AG10803 (cell line): ENCODE measurements around the gene MANSC4.

Experiments used
- DNase-seq: peaks from one replicate; pipeline ENCODE4 v3.0.0; 2010; ENCODE audit warnings: low read depth
- H3K4me3 ChIP-seq: 2 replicates; pipeline ENCODE4 v1.5.1; 2011; ENCODE audit warnings: mild to moderate bottlenecking, low read length, control low read depth
- CTCF ChIP-seq: conservative IDR thresholded peaks from 2 replicates; pipeline ENCODE4 v1.5.1; 2011; ENCODE audit warnings: mild to moderate bottlenecking, low read length, control low read depth, inconsistent platforms

MANSC4 gene

GRCh38 chr12:27772328-27773049, 7.5 kb downstream of the MANSC4 start:
- TF ChIP-seq CTCF = no peak
- no peak for DNase-seq
- no peak overlapping the region for H3K4me3 ChIP-seq

- no peak for DNase-seq
- no peak overlapping the region for H3K4me3 ChIP-seq
- TF ChIP-seq CTCF = no peak
These were observed 8.3 kb downstream of the MANSC4 start for GRCh38 chr12:27771481-27772327.

DNA sequence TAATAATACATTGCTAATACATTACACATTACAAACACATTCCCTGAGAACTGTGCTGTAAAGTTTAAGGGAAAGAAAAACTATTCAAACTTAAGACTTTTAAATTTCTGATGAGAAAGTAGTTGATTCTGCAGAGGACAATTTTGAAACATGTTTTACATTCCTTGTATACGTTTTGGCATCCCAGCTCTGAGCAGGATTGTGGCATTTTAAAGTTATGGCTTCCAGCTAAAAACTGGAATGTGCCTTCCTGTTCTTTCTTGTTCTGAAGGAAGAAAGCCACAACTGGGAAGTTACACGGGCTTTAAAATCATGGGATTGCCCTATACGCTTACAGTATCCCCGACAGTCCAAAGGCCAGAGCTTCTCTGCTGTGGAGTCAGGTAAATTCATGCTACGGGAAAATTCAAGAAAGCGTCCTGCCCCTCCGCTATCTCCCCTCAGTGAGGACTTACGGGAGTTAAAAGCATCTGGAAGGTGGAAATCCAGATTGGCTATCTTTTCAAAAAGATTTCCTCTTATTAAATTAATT, 10.8 kb downstream of the MANSC4 start:
- no peak for TF ChIP-seq CTCF
- DNase-seq = no peak
- no peak overlapping the region for H3K4me3 ChIP-seq

GRCh38 chr12:27766587-27766986, 13.4 kb downstream of the MANSC4 start:
- TF ChIP-seq CTCF = no peak
- no peak for DNase-seq
- H3K4me3 ChIP-seq = no peak overlapping the region

DNA sequence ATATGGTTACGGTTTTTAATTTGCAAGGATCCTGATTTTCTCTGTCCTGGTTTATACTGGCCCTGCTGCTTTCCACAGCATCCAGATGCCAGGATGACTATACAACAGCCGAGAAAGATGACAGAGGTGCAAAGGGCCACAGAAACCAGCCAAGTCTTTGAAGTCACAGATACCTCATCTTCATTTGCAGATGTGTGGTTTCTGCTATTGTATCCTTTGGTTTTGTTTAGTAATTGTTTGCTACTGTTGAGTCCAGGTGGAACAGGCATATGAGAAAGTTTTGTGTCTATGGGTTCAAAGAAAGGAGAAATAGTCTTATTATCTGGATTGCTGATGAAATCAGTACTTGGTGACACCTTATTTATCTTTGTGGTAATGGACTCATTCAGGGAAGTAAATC, 17.3 kb downstream of the MANSC4 start:
- TF ChIP-seq CTCF = no peak
- H3K4me3 ChIP-seq = no peak overlapping the region
- DNase-seq = no peak

DNA sequence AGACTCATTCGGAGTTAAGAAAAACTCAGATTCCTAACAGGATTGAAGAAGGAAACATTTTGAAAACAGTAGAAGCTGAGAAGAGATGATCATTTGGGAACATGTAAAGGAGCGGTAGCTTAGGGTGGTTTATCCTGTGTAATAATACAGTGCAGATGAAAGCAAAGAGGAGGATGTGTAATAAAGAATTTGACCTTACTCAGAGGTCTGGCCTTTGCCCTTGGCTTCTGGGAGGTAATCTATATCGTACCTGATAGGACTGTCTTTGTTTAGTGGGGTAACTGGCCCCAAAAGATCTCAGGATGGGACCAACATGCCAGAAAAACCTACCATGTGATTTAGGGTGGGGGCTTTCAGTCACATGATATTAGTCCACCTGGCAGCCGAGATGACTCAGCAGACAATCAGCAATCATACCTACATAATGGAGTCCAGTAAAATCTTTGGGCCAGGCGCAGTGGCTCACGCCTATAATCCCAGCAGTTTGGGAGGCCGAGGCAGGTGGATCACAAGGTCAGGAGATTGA, 23.3 kb downstream of the MANSC4 start:
- DNase-seq = no peak
- no peak for TF ChIP-seq CTCF
- no peak overlapping the region for H3K4me3 ChIP-seq
